ENCODE results near the gene NOX4. TPM values are rescaled to one million over a fixed set of nuclear protein-coding genes. Genes with fewer than 3 reads are reported as not detected.
"Not testable (repeated sequence)": the region's sequence is repeated elsewhere in the genome, so short reads cannot be mapped to it uniquely, and the experiment has no call there.

The NOX4 gene
- total RNA-seq, 1 donor from 2014 or later, result 11.5 TPM

- not testable (repeated sequence) for H3K9me3 Mint-ChIP-seq (ENCODE audit: unreplicated experiment); H3K4me1 Mint-ChIP-seq (ENCODE audit: unreplicated experiment); H3K27me3 Mint-ChIP-seq (ENCODE audit: unreplicated experiment); H3K27ac Mint-ChIP-seq (ENCODE audit: unreplicated experiment); H3K36me3 Mint-ChIP-seq (ENCODE audit: low read depth, unreplicated experiment); H3K4me3 Mint-ChIP-seq (ENCODE audit: unreplicated experiment); DNase-seq (ENCODE audit: low spot score)
These were observed 196.2 kb downstream of the NOX4 start for GRCh38 chr11:89295023-89295422.

- no peaks in the 10 kb centered on the region for H3K36me3 Mint-ChIP-seq (ENCODE audit: low read depth, unreplicated experiment)
- H3K27me3 Mint-ChIP-seq (ENCODE audit: unreplicated experiment), result no peaks in the 10 kb centered on the region
- no peak overlapping the region for H3K4me3 Mint-ChIP-seq (ENCODE audit: unreplicated experiment)
- H3K27ac Mint-ChIP-seq (ENCODE audit: unreplicated experiment), result peak overlapping the region; percentile 26
- H3K4me1 Mint-ChIP-seq (ENCODE audit: unreplicated experiment), result no peaks in the 10 kb centered on the region
- DNase-seq (ENCODE audit: low spot score), result peak; percentile 33
- no peak for TF ChIP-seq CTCF (IDR thresholded peaks at IDR 0.05; ENCODE audit: unreplicated experiment)
- no peaks in the 10 kb centered on the region for H3K9me3 Mint-ChIP-seq (ENCODE audit: unreplicated experiment)
These were observed 197.1 kb downstream of the NOX4 start for GRCh38 chr11:89293965-89294679.

GRCh38 chr11:89288004-89288403, 203.2 kb downstream of the NOX4 start:
- H3K4me3 Mint-ChIP-seq (ENCODE audit: unreplicated experiment); H3K27me3 Mint-ChIP-seq (ENCODE audit: unreplicated experiment); H3K4me1 Mint-ChIP-seq (ENCODE audit: unreplicated experiment); H3K36me3 Mint-ChIP-seq (ENCODE audit: low read depth, unreplicated experiment); H3K9me3 Mint-ChIP-seq (ENCODE audit: unreplicated experiment); H3K27ac Mint-ChIP-seq (ENCODE audit: unreplicated experiment); DNase-seq (ENCODE audit: low spot score): not testable (repeated sequence)

GRCh38 chr11:89286601-89287000, 204.6 kb downstream of the NOX4 start:
- not testable (repeated sequence) for DNase-seq (ENCODE audit: low spot score); H3K4me3 Mint-ChIP-seq (ENCODE audit: unreplicated experiment); H3K9me3 Mint-ChIP-seq (ENCODE audit: unreplicated experiment); H3K36me3 Mint-ChIP-seq (ENCODE audit: low read depth, unreplicated experiment); H3K4me1 Mint-ChIP-seq (ENCODE audit: unreplicated experiment); H3K27ac Mint-ChIP-seq (ENCODE audit: unreplicated experiment); H3K27me3 Mint-ChIP-seq (ENCODE audit: unreplicated experiment)

- peak overlapping the region; percentile 65 for H3K27ac Mint-ChIP-seq (ENCODE audit: unreplicated experiment)
These were observed 210.0 kb downstream of the NOX4 start for GRCh38 chr11:89281032-89281677.

GRCh38 chr11:89279176-89279575, 212.0 kb downstream of the NOX4 start:
- Mint-ChIP-seq H3K36me3 (ENCODE audit: low read depth, unreplicated experiment) (no peaks in the 10 kb centered on the region), H3K4me3 (ENCODE audit: unreplicated experiment) (no peak overlapping the region), H3K9me3 (ENCODE audit: unreplicated experiment) (no peaks in the 10 kb centered on the region), H3K27me3 (ENCODE audit: unreplicated experiment) (no peaks in the 10 kb centered on the region), H3K27ac (ENCODE audit: unreplicated experiment) (no peak overlapping the region), H3K4me1 (ENCODE audit: unreplicated experiment) (peaks cover 10% of the 10 kb centered on the region)
- TF ChIP-seq CTCF (IDR thresholded peaks at IDR 0.05; ENCODE audit: unreplicated experiment), result no peak
- no peak for DNase-seq (ENCODE audit: low spot score)

More at GRCh38 chr11:89281032-89281677, 210.0 kb downstream of the NOX4 start:
- H3K4me1 Mint-ChIP-seq (ENCODE audit: unreplicated experiment), result peaks cover 10% of the 10 kb centered on the region
- H3K9me3 Mint-ChIP-seq (ENCODE audit: unreplicated experiment); H3K36me3 Mint-ChIP-seq (ENCODE audit: low read depth, unreplicated experiment); DNase-seq (ENCODE audit: low spot score); H3K27me3 Mint-ChIP-seq (ENCODE audit: unreplicated experiment); H3K4me3 Mint-ChIP-seq (ENCODE audit: unreplicated experiment): not testable (repeated sequence)

GRCh38 chr11:89275966-89276365, 215.2 kb downstream of the NOX4 start:
- no peak for DNase-seq (ENCODE audit: low spot score)
- Mint-ChIP-seq H3K27me3 (ENCODE audit: unreplicated experiment) (no peaks in the 10 kb centered on the region), H3K27ac (ENCODE audit: unreplicated experiment) (no peak overlapping the region), H3K4me1 (ENCODE audit: unreplicated experiment) (peaks cover 4% of the 10 kb centered on the region), H3K9me3 (ENCODE audit: unreplicated experiment) (no peaks in the 10 kb centered on the region), H3K36me3 (ENCODE audit: low read depth, unreplicated experiment) (no peaks in the 10 kb centered on the region), H3K4me3 (ENCODE audit: unreplicated experiment) (no peak overlapping the region)
- TF ChIP-seq CTCF (IDR thresholded peaks at IDR 0.05; ENCODE audit: unreplicated experiment), result no peak

All from endothelial cell (in vitro differentiated cells).